AG09309 (cell line): ENCODE data around the gene KANK4.

Source experiments
- DNase-seq: peaks from one replicate; pipeline ENCODE4 v3.0.0-alpha.2; 2010; ENCODE audit warnings: low read depth
- H3K4me3 ChIP-seq: 2 replicates; pipeline ENCODE4 v1.5.1; 2011; ENCODE audit warnings: mild to moderate bottlenecking, low read depth, low read length, moderate library complexity; ENCODE audit not compliant: control insufficient read depth
- TF ChIP-seq, protein P1 (sequence below): IDR thresholded peaks from 2 replicates; pipeline ENCODE4 v1.5.1; 2011; ENCODE audit warnings: mild to moderate bottlenecking, low read depth, low read length, inconsistent platforms; ENCODE audit not compliant: insufficient read depth, control insufficient read depth; ENCODE audit errors: missing control alignments

Gene KANK4

DNA sequence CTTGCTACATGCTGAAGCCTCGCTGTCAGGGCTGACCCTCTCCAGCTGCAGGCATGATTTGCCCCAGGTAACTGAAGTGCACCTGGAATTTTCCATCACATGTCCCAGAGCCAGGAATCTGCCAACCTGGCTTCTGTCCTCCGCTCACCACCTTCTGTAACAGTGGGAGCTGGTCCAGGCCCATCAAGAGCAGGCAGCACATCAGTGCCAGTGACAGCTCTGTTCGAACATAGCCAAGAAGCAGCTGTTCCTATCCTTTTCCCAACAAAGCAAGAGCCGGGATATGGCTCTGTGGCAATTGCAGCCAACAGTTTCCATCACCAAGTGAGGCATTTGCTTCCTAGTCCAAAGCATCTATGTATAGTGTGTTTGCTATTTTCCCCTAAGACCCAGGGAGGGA, 42.2 kb upstream of the KANK4 start:
- H3K4me3 ChIP-seq: no peak overlapping the region
- TF ChIP-seq, protein P1, sequence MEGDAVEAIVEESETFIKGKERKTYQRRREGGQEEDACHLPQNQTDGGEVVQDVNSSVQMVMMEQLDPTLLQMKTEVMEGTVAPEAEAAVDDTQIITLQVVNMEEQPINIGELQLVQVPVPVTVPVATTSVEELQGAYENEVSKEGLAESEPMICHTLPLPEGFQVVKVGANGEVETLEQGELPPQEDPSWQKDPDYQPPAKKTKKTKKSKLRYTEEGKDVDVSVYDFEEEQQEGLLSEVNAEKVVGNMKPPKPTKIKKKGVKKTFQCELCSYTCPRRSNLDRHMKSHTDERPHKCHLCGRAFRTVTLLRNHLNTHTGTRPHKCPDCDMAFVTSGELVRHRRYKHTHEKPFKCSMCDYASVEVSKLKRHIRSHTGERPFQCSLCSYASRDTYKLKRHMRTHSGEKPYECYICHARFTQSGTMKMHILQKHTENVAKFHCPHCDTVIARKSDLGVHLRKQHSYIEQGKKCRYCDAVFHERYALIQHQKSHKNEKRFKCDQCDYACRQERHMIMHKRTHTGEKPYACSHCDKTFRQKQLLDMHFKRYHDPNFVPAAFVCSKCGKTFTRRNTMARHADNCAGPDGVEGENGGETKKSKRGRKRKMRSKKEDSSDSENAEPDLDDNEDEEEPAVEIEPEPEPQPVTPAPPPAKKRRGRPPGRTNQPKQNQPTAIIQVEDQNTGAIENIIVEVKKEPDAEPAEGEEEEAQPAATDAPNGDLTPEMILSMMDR: no peak
- DNase-seq: no peak

DNA sequence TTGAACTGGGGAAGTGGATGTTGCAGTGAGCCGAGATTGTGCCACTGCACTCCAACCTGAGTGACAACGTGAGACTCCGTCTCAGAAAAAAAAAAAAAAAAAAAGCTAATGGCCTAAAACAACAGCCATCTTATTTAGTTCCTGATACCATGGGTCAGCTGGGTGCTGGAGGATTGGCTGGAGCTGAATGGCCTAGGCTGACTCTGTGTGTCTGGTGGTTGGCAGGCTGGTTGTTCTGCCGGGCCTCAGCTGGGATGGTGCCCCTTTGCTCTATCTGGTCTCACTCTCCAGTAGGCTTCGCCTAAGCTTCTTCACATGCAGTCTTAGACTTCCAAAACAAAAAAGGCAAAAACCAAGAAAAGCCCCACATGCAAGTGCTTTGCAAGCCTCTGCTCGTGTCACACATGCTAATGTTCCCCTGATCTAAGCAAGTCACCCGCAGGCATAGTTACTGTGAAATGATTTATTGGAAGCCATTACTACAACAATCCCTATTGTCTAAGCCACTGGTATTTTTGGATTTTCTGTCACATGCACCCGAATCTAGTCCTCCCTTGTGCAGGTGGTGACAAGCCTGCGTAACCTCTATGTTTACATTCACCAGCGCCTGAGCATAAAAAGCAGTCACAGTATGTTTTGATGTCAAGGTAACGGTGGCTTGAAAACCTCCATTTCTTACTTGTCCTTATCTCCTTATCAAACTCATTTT, 39.6 kb upstream of the KANK4 start:
- no peak for DNase-seq
- TF ChIP-seq, protein P1: no peak

DNA sequence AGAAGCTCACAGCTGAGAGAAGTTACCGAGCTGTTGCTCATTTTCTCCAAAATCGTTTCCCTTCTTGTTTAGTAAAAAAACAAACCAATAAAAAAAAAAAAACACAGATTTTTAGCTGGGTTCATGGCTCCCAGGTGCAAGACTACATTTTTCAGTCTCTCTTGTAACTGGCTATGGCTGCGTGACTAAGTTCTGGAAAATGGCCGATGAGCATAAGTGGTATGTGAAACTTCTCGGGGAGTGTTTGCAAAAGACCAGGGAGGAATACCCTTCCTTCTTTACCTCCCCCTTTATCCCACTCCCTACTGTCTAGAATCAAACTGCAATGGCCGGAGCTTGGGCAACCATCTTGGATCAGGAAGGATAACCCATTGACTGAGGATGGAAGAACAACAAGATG, 38.7 kb upstream of the KANK4 start:
- TF ChIP-seq, protein P1: no peak
- no peak for DNase-seq
- H3K4me3 ChIP-seq: no peak overlapping the region

More for the DNA sequence above, 39.6 kb upstream of the KANK4 start:
- no peak overlapping the region for H3K4me3 ChIP-seq

DNA sequence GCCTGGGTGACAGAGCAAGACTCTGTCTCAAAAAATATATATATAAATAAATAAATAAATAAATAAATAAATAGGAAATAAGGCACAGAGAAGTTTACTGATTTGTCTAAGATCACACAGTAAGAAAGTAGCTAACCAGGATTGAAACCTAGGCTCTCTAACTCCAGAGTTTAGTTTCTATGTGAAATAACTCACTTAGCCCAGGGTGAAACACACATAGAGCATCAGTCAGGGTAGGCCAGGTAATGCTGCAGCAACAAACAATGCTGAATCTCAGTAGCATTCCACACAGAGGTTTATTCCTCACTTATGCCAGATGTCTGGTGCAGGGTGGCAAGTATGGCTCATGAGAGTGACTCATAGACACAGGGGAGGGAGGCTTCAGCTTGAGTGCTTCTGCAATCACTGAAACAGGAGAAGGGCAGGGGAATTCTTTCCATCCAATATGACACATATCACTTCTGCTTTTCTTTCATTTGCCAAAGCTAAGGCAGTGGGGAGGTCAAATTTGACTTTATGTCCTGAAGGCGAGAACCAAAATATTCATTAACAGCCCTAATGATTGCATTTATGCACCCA, 37.1 kb upstream of the KANK4 start:
- no peak overlapping the region for H3K4me3 ChIP-seq
- peak; percentile 44 for DNase-seq
- TF ChIP-seq, protein P1: no peak

DNA sequence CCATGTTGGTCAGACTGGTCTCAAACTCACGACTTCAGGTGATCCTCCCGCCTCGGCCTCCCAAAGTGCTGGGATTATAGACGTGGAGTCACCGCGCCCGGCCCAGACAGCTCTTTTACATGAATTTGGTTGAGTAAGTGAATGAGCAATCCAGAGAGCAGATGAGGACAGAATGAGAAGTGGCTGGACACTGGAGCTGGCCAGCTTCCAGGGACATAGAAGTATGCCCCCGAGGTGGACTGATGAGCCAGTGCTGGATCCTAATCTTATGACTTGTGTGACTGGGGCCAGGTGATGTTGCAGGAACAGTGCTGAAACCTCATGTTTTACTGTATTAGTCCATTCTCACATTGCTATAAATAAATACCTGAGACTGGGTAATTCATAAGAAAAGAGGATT, 35.9 kb upstream of the KANK4 start:
- no peak overlapping the region for H3K4me3 ChIP-seq
- TF ChIP-seq, protein P1: no peak
- no peak for DNase-seq

DNA sequence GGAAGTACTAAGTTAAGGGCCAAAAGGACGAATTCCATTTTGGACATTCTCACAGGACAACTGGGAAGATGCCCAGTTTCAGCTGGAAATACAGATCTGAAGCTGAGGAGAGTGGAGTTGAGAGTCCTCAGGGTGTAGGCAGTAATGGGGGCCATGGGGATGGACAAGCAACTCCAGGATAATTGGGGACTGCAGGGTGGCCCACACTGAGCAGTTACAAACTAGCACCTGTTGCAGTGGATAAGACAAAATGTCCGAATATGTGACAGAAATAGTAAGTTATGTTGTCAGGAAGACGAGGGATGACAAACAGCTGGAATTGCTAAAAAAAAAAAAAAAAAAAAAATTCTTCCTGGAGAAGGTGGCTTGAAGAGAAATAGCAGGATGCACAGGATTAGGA, 34.6 kb upstream of the KANK4 start:
- TF ChIP-seq, protein P1: no peak
- DNase-seq: no peak
- no peak overlapping the region for H3K4me3 ChIP-seq
